ENCODE measurements around the gene FKTN.

Gene FKTN

GRCh38 chr9:105637787-105638395 is 80.0 kb downstream of the FKTN start:
- TF ChIP-seq CTCF (IDR thresholded peaks at IDR 0.05; ENCODE audit: low read depth, low read length), result peak; percentile 47; the same call in 1 of the 2 replicates
- no peak overlapping the region for H3K4me3 ChIP-seq (ENCODE audit: low read depth, low read length)

GRCh38 chr9:105639936-105640335 is 82.0 kb downstream of the FKTN start:
- no peak for TF ChIP-seq CTCF (IDR thresholded peaks at IDR 0.05; ENCODE audit: low read depth, low read length)
- no peak overlapping the region for H3K4me3 ChIP-seq (ENCODE audit: low read depth, low read length)

GRCh38 chr9:105643795-105644194 is 85.9 kb downstream of the FKTN start:
- no peak overlapping the region for H3K4me3 ChIP-seq (ENCODE audit: low read depth, low read length)
- no peak for TF ChIP-seq CTCF (IDR thresholded peaks at IDR 0.05; ENCODE audit: low read depth, low read length)

- TF ChIP-seq CTCF (IDR thresholded peaks at IDR 0.05; ENCODE audit: low read depth, low read length), result no peak
- no peak overlapping the region for H3K4me3 ChIP-seq (ENCODE audit: low read depth, low read length)
Observed at GRCh38 chr9:105646879-105647594, 89.1 kb downstream of the FKTN start.

GRCh38 chr9:105647595-105648349 is 89.8 kb downstream of the FKTN start:
- no peak overlapping the region for H3K4me3 ChIP-seq (ENCODE audit: low read depth, low read length)
- no peak for TF ChIP-seq CTCF (IDR thresholded peaks at IDR 0.05; ENCODE audit: low read depth, low read length)

- H3K4me3 ChIP-seq (ENCODE audit: low read depth, low read length), result no peak overlapping the region
Observed at GRCh38 chr9:105651806-105652205, 93.9 kb downstream of the FKTN start.

More at GRCh38 chr9:105651806-105652205, 93.9 kb downstream of the FKTN start:
- no peak for TF ChIP-seq CTCF (IDR thresholded peaks at IDR 0.05; ENCODE audit: low read depth, low read length)
